Measurements from ENCODE around the gene PLXNA4.

The PLXNA4 gene

GRCh38 chr7:132118641-132119040, 457.6 kb downstream of the PLXNA4 start:
- DNase-seq = no peak
- TF ChIP-seq POLR2A (IDR thresholded peaks at IDR 0.05; ENCODE audit: low read length) (no peak), GATA1 (IDR thresholded peaks at IDR 0.05; ENCODE audit: low read depth, low read length) (no peak)

GRCh38 chr7:132117636-132118035, 458.6 kb downstream of the PLXNA4 start:
- no peak for DNase-seq
- TF ChIP-seq POLR2A (IDR thresholded peaks at IDR 0.05; ENCODE audit: low read length) = no peak
- no peak for TF ChIP-seq GATA1 (IDR thresholded peaks at IDR 0.05; ENCODE audit: low read depth, low read length)

- DNase-seq = no peak
- TF ChIP-seq POLR2A (IDR thresholded peaks at IDR 0.05; ENCODE audit: low read length) (no peak), GATA1 (IDR thresholded peaks at IDR 0.05; ENCODE audit: low read depth, low read length) (no peak)
Observed at GRCh38 chr7:132117181-132117580, 459.1 kb downstream of the PLXNA4 start.

GRCh38 chr7:132116369-132116768, 459.9 kb downstream of the PLXNA4 start:
- DNase-seq = no peak
- TF ChIP-seq GATA1 (IDR thresholded peaks at IDR 0.05; ENCODE audit: low read depth, low read length) (no peak), POLR2A (IDR thresholded peaks at IDR 0.05; ENCODE audit: low read length) (no peak)

- DNase-seq = no peak
- TF ChIP-seq GATA1 (IDR thresholded peaks at IDR 0.05; ENCODE audit: low read depth, low read length) (no peak), POLR2A (IDR thresholded peaks at IDR 0.05; ENCODE audit: low read length) (no peak)
Observed at GRCh38 chr7:132115758-132116157, 460.5 kb downstream of the PLXNA4 start.

- TF ChIP-seq GATA1 (IDR thresholded peaks at IDR 0.05; ENCODE audit: low read depth, low read length) = no peak
- TF ChIP-seq POLR2A (IDR thresholded peaks at IDR 0.05; ENCODE audit: low read length) = no peak
- no peak for DNase-seq
Observed at GRCh38 chr7:132115028-132115427, 461.2 kb downstream of the PLXNA4 start.

- TF ChIP-seq POLR2A (IDR thresholded peaks at IDR 0.05; ENCODE audit: low read length) (no peak), GATA1 (IDR thresholded peaks at IDR 0.05; ENCODE audit: low read depth, low read length) (no peak)
- no peak for DNase-seq
Observed at GRCh38 chr7:132114411-132114810, 461.9 kb downstream of the PLXNA4 start.

GRCh38 chr7:132113536-132114371, 462.5 kb downstream of the PLXNA4 start:
- TF ChIP-seq GATA1 (IDR thresholded peaks at IDR 0.05; ENCODE audit: low read depth, low read length) (no peak), POLR2A (IDR thresholded peaks at IDR 0.05; ENCODE audit: low read length) (no peak)

GRCh38 chr7:132112657-132113056, 463.6 kb downstream of the PLXNA4 start:
- no peak for TF ChIP-seq GATA1 (IDR thresholded peaks at IDR 0.05; ENCODE audit: low read depth, low read length)
- no peak for TF ChIP-seq POLR2A (IDR thresholded peaks at IDR 0.05; ENCODE audit: low read length)
- DNase-seq = no peak

More at GRCh38 chr7:132113536-132114371, 462.5 kb downstream of the PLXNA4 start:
- DNase-seq = no peak

GRCh38 chr7:132112106-132112505, 464.2 kb downstream of the PLXNA4 start:
- DNase-seq = no peak
- no peak for TF ChIP-seq POLR2A (IDR thresholded peaks at IDR 0.05; ENCODE audit: low read length)
- no peak for TF ChIP-seq GATA1 (IDR thresholded peaks at IDR 0.05; ENCODE audit: low read depth, low read length)

GRCh38 chr7:132110692-132111091, 465.6 kb downstream of the PLXNA4 start:
- TF ChIP-seq GATA1 (IDR thresholded peaks at IDR 0.05; ENCODE audit: low read depth, low read length) (no peak), POLR2A (IDR thresholded peaks at IDR 0.05; ENCODE audit: low read length) (no peak)
- no peak for DNase-seq

GRCh38 chr7:132109769-132110168, 466.5 kb downstream of the PLXNA4 start:
- TF ChIP-seq GATA1 (IDR thresholded peaks at IDR 0.05; ENCODE audit: low read depth, low read length) (no peak), POLR2A (IDR thresholded peaks at IDR 0.05; ENCODE audit: low read length) (no peak)
- no peak for DNase-seq

GRCh38 chr7:132108563-132108962, 467.7 kb downstream of the PLXNA4 start:
- TF ChIP-seq POLR2A (IDR thresholded peaks at IDR 0.05; ENCODE audit: low read length) = no peak
- no peak for TF ChIP-seq GATA1 (IDR thresholded peaks at IDR 0.05; ENCODE audit: low read depth, low read length)
- DNase-seq = no peak

GRCh38 chr7:132106491-132106890, 469.8 kb downstream of the PLXNA4 start:
- DNase-seq = no peak
- TF ChIP-seq POLR2A (IDR thresholded peaks at IDR 0.05; ENCODE audit: low read length) = no peak
- TF ChIP-seq GATA1 (IDR thresholded peaks at IDR 0.05; ENCODE audit: low read depth, low read length) = no peak

- TF ChIP-seq GATA1 (IDR thresholded peaks at IDR 0.05; ENCODE audit: low read depth, low read length) (no peak), POLR2A (IDR thresholded peaks at IDR 0.05; ENCODE audit: low read length) (no peak)
Observed at GRCh38 chr7:132105096-132105495, 471.2 kb downstream of the PLXNA4 start.

More at GRCh38 chr7:132105096-132105495, 471.2 kb downstream of the PLXNA4 start:
- DNase-seq = no peak

All from erythroblast (primary cell).